Measurements from ENCODE around the gene SLC45A2.

SLC45A2 gene

DNA sequence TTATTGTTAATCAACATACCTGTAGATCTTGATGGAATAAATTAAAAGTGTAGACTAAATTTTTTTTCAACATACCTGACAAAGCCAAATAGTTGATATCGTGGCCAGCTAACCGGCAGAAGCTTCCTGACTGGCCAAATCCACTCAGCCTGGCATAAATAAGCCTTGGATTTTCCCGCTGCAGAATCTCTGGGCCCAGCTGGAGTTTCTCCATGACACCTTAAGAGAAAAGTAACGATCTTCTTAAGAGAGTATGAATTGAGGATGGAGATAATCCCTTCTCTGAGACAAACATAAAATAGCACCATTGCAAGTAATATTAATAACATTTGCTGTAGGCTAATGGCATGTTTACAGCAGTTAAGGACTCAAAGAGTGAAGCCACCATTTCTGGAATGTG lies 21.2 kb upstream of the SLC45A2 start:
- no peak for DNase-seq

DNA sequence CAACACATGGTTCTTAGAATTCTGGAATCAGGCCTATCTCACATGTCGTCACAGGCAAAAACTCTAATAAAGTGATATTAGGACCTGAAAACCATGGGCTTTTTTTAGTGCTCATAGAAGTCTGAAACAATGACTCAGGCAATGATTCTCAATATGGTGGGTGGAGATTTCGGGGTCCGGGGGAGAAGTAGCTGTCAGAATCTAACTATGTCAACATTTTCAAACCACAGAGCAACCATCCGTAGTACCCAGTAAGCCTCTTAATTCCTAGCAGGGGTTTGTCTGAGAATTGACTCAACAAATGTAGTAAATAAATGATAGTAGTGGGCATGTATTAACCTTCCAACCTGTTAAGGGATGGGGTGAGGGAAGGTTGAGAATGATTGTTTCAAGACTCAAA lies 20.7 kb upstream of the SLC45A2 start:
- DNase-seq = no peak

DNA sequence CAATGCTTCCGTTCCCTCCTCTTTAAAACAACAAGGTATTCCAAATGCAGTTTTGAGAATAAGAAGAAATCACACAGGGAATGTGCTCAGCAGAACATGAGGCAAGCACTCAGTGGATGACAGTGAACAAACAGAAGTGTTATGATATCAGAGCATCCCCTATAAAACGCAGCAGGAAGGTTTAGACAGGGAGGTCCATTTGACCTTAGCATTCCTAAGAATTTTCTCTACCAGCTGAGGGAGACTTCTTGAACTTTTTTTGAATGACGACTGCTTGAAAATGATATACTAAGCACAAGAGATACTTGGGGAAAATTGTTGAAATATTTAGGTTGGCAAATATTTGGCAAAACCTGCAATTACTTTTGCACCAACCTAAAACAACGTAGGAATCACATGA lies 19.4 kb upstream of the SLC45A2 start:
- no peak for DNase-seq

DNA sequence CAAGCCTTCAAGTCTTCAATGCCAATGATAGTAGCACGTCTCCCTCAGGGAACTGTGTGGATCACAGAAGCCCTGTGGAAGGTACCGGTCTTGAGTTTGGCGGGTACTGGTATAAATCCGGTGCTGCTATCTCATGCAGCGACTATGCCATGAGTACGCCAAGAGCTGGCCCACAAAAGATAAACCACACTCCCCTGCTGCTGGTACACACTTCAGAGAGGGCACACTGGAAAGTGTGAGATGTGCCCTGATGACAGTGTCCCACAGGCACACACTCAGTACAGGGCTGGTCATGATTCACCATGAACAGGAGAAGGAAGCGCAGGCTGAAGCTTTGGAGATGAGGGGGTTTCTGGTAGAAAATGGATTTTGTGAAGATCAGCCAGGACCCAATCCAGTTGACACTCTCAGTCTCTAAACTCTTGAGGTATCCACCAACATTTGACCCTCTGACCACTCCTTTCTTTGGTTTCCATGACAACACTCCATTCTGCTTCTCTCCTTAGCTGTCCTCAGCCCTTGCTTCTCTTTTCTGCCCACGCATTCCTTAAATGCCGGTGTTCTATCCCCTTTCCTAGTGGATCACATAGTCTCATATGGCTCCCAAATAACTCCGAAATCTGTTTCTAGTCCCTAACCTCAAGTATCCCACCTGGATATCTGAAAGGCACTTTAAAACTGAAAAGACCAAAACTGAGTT lies 18.3 kb upstream of the SLC45A2 start:
- no peak for DNase-seq

DNA sequence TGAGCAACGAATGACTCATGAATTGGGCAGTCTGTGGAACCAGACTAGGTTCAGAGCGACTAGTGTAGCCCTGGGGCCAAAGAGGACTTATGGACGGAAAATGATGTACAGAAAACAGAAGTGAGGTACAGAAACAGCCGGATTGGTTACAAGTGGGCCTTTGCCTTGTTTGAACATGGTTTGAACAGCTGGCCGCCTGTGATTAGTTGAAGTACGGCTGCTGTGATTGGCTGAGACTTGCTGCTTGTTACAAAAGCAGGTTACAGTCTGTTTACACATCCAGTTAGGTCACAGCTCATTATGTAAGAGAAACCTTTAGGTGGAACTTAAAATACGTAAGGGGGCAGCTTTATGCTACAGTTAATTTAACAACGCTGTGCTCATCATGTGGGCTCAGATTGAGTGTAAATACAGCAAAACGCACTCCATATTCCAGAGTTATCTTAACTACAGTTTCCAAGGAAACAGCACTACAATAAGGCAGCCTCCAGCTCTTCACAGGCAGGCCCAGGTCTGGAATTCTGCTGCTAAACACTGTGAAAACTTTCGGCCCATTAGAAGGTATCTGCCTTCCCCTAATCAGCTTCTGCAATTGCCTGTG lies 16.8 kb upstream of the SLC45A2 start:
- no peak for DNase-seq

DNA sequence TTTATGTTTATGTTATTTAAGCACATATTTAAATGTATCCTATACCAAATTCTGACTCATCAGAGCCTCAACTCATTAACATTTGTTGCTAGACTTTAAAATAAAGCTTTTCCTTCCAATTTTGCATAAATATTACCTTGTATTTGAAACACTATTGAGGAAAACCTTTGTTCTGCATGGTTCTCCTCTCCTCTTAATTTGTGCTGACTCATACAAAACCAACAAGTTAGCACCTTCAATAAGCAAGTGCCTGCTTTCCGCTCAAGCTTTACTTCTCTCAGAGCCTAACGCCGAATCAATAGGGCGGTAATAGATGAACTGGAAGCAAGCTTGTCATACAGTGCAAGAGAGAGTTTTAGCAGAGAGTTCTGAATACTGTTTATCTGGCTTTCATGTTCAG lies 15.5 kb upstream of the SLC45A2 start:
- DNase-seq = no peak

DNA sequence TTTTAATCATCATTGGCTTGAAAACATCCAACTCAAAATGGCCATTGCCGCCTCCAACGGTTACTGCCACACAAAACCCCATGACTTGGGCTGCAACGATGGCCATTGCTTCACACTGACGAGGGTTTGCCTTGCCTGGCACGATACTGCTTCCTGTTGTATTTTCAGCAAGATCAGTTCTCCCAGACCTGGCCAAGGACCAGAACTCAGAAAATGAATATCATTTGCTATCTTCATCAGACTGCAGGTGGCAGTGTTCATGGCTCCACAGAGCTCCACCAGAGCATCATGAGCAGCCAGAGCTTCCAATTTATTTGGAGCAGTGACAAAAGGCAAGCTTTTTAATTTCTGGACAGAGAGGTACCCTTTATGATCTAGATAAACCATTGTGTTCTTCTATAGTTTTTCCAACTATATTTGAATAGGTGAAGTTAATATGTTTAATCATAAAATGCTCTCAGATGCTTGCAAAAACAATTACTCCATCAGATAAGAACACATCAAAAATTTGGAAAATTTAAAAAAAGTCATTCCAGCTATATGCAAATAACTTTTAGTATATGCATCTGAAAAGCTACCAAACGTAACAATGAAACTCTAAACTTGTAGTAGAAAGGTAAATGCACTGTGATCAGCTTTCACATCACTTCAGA lies 13.0 kb upstream of the SLC45A2 start:
- DNase-seq = peak in 1 of 2 experiments; percentile 64

DNA sequence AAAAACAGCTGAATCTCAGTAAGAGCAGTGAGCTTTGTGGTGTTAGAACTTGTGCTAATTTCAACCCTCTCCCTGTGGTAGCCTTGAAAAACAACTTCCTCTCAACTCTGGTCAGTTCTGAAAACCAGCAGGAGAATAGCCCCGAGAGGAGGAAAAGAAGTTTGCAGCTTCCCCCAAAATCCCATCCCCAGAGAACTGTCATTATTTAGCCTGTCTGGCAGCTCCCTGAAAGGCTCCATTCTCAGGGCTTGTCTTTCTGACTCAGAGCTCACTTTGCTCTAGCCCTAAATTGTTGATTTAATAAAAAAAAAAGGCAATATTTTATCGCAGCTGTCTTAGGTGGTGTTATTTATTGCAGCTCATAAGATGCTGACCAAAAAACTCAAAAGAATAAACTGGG lies 11.4 kb upstream of the SLC45A2 start:
- DNase-seq = no peak

DNA sequence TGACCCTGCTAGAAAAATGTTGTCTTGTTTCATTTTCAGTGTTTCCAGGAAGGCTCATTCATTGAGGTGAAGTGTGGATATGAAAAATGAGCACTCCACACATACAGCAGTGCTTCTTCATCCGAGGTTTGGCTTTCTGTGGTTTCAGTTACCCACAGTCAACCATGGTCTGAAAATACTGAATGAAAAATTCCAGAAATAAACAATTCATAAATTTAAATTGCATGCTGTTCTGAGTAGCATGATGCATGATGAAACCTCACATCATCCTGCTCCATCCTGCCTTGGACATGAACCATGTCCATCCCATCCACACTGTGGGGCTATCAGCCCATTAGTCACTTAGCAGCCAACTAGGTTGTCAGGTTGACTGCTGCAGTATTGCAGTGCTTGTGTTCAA lies 10.4 kb upstream of the SLC45A2 start:
- no peak for DNase-seq

DNA sequence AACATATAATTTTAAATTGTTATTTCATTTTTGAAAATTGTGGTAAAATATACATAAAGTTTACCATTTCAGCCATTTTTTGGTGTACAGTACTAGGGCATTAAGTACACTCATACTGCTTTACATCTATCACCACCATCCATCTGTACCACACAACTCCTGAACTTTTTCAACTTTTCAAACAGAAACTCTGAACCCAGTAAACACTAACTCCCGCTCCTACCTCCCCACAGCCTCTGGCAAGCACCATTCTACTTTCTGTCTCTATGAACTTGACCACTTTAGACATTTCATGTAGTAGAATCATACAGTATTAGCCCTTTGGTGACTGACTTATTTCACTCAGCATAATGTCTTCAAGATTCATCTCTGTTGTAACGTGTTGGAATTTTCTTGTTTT lies 8.4 kb upstream of the SLC45A2 start:
- DNase-seq = no peak

DNA sequence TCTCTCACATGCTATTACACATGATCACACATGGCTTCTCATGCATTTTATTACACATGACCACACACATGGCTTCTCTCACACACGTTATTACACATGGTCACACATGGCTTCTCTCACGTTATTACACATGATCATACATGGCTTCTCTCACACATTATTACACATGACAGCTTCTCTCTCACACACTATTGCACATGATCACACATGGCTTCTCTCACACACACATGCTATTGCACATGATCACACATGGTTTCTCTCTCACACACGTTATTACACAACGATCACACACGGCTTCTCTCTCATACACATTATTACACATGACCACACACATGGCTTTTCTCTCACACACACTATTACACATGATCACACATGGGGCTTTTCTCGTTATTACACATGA lies 954 bp upstream of the SLC45A2 start:
- DNase-seq = no peak

DNA sequence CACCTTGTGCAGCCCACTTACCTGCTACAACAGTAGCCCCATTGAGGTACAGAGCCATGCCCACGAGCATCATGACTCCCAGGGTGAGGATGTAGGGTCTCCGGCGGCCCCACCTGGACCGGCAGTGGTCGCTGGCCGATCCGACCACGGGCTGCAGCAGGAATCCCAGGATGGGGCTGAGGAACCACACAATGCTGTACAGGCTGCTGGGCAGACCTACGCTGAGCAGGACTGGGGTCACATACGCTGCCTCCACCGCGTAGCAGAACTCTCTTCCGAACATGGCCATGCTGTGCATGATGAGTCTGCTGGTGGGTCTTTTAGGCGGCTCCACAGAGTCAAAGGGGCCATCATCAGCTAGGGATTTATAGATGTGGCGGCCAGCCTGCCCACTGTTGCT lies 315 bp downstream of the SLC45A2 start:
- no peak for DNase-seq

DNA sequence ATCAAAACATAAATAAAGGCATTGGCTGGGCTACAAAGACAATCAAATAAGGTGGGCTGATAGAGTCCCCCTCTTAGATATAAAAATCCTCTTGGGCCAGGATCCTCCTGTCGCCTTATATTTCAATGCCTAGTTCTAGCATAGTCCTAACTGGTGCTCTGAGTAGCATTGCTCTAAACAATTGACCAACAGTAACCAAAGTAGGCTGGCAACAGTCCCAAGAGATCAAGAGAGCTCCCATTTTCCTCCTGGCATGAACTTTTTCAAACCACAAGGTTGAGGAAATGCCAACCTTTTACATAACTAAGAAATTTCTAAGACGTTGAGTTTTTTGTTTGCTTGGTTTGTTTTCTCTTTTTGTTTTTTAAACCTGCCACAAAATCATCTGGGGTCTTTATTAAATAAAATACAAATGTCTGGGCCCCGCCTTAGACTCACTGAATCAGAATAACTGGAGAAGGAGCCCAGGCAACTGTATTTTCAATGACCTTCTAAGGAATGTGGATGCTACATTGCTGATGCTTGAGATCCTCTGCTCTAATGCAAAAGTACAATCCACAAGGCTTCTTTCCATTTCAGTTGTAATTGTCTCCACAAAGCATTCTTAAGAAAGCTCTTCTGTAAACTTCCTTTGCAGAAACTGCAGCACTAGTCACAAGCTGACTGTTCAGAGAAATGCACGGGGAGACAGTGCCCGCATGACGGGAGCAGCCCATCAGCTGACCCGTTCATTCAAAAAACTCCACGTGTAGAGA lies 2.9 kb downstream of the SLC45A2 start:
- DNase-seq = no peak

DNA sequence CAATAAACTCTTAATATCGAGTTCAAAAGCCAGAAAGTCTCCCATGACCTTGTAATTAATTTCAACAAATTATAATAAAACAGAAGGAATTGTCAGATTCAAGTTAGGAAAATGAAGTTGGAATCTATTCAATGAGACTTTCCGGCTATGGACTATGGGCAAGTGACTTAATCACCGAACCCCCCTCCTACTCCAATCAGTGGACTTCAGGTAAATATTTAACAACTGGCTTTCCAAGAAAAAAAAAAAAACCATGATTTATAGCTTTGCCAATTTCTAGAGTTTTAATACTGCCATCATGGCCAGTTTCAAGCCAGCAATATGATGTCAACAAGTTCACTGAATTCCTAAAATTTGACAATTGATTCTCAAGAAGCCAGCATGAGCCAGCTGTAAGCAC lies 4.5 kb downstream of the SLC45A2 start:
- no peak for DNase-seq

DNA sequence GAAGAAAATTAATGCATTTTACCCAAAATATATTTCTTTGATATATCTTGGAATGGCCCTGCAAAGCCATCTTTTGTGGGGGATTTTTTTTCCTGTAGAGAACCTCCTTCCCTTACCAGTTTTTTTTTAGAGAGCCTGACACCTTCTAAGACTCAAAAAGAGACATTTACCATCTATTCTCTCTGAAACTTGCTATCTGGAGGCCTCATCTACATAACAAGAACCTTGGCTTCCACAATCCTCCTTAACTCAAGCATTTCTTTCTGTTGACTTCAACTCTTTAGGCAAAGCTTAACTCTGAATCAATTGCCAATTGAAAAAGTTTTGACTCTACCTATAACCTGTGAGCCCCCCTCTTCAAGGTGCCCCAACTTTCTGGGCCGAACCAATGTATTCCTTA lies 6.2 kb downstream of the SLC45A2 start:
- no peak for DNase-seq

DNA sequence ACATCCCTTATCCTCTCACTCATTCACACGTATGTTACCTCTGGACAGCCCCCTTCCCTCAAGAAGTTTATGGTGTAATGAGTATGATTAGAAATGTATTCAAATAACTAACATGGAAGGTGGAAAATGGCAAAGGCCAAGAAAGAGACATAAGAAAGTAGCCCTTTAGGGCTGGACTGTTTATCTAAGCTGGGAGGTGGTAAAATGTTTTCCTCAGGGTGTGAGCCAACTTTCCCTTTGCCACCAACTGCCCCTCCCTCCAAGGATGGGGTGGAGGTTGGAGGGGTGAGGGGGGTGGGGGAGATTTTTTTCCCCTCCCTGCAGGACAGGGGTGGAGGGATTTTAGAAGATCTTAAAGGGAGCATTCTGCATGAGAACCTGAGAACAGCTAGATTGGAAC lies 8.2 kb downstream of the SLC45A2 start:
- DNase-seq = no peak

DNA sequence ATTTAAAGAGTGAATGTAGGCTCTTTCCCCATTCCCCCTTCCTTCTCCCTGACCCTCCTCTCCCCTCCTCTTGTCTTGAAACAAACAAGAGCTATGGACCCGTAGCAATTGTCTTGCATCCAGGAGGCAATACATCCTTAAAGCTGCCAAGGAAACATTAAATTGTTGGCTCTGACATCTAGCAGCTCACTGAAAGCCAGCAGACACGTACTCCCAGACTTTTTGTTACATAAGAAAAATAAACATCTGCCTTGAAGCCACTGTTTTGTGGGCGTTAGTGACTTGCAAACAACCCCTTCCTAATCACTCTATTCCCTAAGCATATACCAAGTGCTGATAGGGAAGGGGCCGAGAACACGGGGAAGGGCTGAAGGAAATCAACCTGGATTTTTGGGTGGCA lies 8.6 kb downstream of the SLC45A2 start:
- DNase-seq = no peak

DNA sequence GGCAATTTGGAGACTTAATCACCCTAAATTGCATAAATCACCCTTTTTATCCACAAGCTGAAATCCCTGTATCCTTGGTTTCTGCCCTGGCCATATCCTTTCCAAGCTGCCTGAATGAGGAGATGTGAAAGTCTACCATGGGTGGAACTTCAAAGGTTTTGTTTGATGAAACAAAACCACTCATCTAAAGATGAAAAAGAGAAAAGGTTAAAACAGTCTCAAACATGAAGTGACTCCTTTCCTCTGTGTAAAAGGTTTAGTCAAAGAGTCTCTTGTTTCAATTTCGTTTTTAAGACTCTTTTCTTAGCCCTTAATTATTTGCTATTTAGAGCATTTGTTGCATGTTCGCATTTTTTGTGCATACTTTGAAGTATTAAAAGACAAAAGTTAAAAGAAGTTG lies 11.2 kb downstream of the SLC45A2 start:
- DNase-seq = no peak

DNA sequence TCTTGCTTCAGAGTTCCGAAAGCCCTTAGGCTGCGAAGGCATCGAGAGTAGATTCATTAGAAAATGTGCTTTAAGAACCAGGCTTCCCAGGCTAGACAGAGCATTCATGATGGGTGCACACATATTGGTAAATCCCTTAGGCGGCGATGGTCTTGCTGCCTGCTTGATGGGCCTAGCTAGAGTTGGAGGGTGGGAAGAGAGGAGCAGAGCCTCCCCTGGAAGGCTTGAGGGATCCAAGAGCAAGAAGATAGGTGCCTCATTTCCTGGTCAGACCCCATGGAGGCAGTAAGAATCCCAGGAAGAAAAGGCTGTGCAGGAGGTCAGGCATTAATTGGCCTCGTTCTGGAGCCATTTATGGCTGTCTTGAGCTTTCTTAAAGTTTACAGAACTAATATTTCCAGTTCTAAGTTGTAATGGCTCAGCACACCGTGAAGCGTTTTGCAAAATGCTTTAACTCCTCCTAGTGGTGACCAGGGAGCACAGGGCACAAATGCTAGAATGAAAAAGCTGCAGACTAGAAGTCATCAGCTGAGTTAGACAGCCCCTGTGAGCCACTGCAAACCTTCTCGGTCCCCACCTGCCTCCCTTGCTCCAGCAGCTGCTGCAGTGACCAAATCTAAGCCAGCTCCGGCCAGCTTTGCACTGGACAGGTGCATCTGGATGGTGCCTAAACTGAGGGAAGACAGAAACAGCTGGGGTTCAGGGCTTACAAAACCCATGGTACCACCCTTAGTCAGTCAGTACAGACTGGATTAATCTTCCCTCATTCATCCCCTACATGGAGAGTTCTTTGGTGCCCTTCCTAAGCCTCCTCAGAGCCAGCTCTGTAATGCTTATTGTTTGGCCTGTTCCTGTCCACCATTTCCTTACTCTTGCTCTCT lies 14.7 kb downstream of the SLC45A2 start:
- DNase-seq = peak in 1 of 2 experiments; percentile 24

DNA sequence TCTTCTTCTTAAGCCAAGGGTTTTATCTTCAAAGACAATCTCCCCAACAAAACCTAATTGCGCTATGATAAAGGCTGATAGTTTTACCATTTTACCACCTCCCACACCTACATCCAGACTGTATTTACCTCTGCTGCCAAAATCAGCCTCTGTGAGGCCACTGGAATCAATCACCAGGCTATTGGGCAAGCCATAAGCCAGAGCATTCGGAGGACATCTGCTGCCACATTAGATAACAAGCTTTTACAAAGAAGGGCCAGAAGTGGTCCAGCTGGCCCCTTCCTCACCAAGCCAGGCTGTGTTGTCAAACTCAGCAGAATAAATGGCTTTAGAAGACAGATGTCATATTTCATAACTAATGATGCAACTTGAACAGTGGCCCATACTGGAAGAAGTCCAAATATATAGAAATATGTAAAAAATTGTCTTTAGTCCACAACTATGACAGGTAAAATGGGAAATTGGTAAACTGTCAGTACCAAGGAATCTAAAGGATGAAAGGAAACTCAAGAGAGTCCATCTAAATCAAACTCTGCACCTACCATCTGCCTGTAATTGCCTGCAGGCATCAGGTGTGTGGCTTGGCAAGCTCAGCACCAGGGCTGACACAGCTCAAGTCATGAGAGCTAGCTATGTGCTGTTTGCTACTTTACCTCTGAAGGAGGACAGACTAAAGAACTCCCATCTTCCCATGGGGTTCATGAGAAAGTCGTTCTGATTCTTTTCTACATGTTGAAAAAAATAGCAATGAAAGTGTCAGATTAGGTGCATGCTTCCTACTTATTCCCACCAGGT lies 16.1 kb downstream of the SLC45A2 start:
- no peak for DNase-seq

DNA sequence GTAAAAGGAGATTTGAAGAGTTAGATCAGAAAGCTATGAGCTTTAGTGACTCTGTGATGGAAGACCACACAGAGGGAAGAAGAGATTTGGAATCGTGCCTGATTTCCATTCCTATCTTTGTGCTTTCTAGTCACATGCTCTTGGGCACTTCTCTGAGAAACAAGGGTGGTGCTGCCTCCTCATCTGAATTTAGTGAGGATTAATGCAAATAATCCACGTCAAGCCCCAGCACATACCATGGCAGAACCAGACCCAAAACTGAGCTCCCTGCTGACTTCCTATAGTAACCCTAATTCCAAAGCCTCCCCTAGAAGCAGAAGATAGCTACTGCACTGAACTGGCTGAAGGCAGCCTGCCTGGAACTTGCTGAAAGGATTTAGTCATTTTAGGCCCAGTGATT lies 17.7 kb downstream of the SLC45A2 start:
- no peak for DNase-seq

DNA sequence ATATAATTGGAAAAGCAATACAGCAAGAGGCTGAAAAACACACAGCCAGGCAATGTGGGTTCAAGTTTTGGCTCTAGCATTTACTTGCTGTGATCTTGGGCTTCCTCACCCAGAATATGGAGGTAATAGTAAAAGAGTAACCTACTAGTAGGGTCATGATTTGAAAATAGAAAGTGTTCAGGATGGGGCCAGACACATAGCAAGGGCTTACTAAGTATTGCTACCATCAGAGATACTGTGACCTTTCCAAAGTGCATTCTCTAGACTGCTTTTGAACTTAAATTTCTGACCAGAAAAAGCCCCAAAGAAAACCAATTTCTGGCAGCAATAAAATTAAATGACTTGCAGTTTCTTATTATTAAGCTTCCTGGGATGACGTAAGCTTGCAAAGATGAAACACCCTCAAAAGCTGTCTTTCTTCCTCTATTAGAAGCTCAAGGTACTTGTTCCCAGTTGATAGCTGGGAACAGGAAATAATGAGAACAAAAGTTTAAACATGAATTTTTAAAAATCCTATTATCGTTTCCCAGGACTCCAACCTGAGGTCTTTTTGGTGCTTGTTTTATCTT lies 20.3 kb downstream of the SLC45A2 start:
- DNase-seq = no peak
